SIG-M5 (cell line): ENCODE measurements around the gene PRKAR1B.

Experiments
- DNase-seq: peaks from one replicate; lab custom pipeline; 2025; lab: John Stamatoyannopoulos, UW

PRKAR1B gene

GRCh38 chr7:727104-727805, at the start of gene PRKAR1B:
Gene PRKAR1B (minus strand): TSS chr7:727281. CDS start chr7:711505, 15,776 bp downstream.
- DNase-seq = no peak

GRCh38 chr7:776381-776780, 49.3 kb upstream of the PRKAR1B start:
- no peak for DNase-seq

- no peak for DNase-seq
Measured at GRCh38 chr7:774161-775109, 47.4 kb upstream of the PRKAR1B start.

GRCh38 chr7:773622-773915, 46.5 kb upstream of the PRKAR1B start:
- DNase-seq = no peak

GRCh38 chr7:772861-773621, 46.0 kb upstream of the PRKAR1B start:
- no peak for DNase-seq

GRCh38 chr7:772392-772791, 45.3 kb upstream of the PRKAR1B start:
- DNase-seq = no peak

GRCh38 chr7:772005-772294, 44.9 kb upstream of the PRKAR1B start:
- no peak for DNase-seq

- DNase-seq = no peak
Measured at GRCh38 chr7:771234-772004, 44.3 kb upstream of the PRKAR1B start.

- no peak for DNase-seq
Measured at GRCh38 chr7:770741-771166, 43.7 kb upstream of the PRKAR1B start.

- no peak for DNase-seq
Measured at GRCh38 chr7:770336-770735, 43.3 kb upstream of the PRKAR1B start.

- no peak for DNase-seq
Measured at GRCh38 chr7:768881-769504, 41.9 kb upstream of the PRKAR1B start.

- DNase-seq = no peak
Measured at GRCh38 chr7:767941-768731, 41.1 kb upstream of the PRKAR1B start.

- DNase-seq = no peak
Measured at GRCh38 chr7:767580-767940, 40.5 kb upstream of the PRKAR1B start.

GRCh38 chr7:765383-765782, 38.3 kb upstream of the PRKAR1B start:
- no peak for DNase-seq

GRCh38 chr7:763762-764161, 36.7 kb upstream of the PRKAR1B start:
- no peak for DNase-seq

GRCh38 chr7:762885-763284, 35.8 kb upstream of the PRKAR1B start:
- DNase-seq = no peak

- DNase-seq = no peak
Measured at GRCh38 chr7:761631-762030, 34.5 kb upstream of the PRKAR1B start.

GRCh38 chr7:761101-761500, 34.0 kb upstream of the PRKAR1B start:
- DNase-seq = no peak

GRCh38 chr7:760006-760405, 32.9 kb upstream of the PRKAR1B start:
- no peak for DNase-seq

GRCh38 chr7:759569-759968, 32.5 kb upstream of the PRKAR1B start:
- DNase-seq = no peak

- DNase-seq = no peak
Measured at GRCh38 chr7:757741-758163, 30.7 kb upstream of the PRKAR1B start.
